IPS DF 4.7 (cell line): ENCODE results near the gene NTN1.

ENCODE experiments used
- DNase-seq: peaks from one replicate; pipeline ENCODE4 v3.0.0-alpha.2; 2013; ENCODE audit warnings: low spot score; ENCODE audit errors: extremely low read depth

The NTN1 gene

DNA sequence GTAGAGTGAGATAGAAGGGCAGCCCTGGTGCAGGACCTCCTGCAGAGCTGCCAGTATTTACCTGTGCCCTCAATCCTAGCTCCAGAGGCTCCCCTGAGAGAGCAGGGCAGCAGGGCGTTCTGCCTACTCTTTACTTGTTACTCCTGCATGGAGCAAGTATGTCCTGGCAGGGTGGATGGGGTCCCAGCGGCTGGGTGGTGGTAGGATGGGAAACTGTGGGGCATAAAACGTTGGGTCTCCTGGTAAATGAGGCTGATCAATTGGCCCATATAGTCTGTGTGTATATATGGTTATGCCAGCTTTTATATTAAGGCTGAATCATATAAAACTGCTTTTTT, 192.0 kb downstream of the NTN1 start:
- no peak for DNase-seq

- DNase-seq = no peak
Measured at GRCh38 chr17:9215465-9215864, 194.2 kb downstream of the NTN1 start.

DNA sequence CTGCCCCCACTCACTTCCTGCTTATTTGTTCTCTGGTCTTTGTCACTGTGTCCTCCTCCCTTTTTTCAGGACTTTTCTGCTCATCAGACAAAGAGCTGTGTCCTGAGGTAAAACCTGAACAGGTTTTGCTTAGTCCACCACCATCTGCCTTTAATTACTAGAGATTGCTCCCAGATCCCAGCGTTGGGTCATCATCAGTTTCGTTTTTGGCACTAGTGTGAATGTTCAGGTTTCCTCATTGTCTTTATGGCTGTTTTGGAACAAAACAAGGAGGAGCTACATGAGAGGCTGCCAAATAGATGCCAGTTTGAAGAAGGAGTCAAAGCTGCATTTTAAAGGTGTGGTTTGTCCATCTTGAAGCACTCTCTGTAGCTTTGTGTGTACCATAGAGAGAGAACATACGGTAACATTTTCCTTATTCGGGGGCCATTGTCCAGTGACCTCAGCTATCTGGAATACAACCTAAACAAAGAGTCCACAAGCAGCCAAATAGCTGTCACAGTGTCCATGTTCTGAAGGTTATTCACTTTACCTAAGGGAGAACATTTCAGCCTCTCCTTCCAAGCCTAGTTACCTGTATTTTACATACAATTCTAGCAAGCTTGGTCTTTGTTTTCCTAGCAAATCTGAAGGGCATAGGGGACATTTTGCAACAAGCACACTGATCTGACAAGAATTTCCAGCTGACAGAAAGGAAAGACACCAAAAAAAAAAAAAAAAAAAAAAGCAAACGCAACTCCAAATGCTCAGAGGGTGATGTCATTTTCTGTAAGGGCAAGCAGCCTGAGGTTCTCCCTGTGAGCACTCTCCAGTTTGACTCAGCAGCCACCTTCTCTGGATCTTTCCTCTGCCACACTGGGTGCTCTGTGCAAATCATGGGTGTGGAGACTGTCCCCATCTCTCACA, 196.1 kb downstream of the NTN1 start:
- no peak for DNase-seq

DNA sequence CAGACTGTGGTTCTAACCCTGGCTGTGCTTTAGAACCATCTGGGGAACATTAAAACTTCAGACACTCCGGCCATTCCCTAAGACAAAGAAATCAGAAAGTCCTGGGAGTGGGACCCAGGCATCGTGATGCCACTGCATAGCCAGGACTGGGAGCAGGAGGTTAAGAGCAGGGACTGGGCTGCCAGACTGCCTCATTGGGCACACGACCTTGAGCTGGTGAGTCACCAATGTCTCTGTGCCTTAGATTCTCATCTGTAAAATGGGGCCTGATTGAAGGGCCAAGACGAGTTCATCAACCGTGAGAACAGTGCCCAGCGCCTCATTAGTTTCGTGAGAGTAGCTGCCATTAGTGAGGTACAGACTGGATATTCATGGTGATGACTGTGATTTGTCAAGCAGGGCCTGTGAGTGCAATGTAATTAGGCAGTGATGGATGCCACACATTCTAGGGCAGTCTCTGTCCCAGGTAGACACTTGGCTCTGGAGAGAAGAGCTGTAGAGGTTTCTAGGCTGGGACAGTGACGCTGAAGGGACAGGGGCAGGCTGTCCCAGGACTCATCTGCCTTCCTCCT, 196.8 kb downstream of the NTN1 start:
- no peak for DNase-seq

- DNase-seq = no peak
Measured at GRCh38 chr17:9218911-9219310, 197.6 kb downstream of the NTN1 start.

GRCh38 chr17:9219631-9220397, 198.5 kb downstream of the NTN1 start:
- DNase-seq = no peak

DNA sequence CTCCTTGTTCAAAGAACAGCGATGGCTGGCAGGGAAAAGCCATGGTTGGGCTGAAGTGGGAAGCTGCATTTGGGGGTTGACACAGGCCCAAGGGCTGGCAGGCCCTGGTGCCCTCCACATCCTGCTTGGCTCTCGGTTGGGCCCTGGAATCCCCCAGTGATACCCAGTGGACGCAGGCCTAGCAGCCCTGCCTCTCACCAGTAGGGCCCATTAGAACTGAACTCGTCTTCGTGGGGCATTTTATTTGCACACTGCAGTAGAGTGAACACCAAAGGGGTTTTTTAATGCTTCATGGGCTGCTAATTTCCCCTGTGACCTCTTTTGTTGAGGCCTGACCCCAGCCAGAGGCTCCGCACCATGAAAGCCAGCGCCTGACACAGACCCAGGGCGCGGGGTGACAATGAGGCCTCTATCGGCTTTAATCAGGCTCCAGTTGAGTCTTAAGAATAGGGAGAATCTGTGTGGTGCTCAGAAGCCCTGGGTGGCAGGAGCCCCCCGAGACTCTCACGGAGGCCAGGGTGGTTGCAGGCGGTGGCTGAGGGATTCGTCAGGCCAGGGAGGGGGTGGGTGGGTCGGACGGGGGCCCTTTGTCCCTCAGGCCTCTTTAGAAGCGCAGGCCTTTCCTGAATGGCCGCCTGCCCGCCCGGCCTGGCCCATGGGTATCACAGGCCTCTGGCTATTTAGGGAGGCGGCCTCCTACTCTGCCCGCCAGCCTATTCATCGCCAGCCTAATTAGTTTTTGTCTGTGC, 199.3 kb downstream of the NTN1 start:
- no peak for DNase-seq

GRCh38 chr17:9221147-9221921, 200.0 kb downstream of the NTN1 start:
- DNase-seq = no peak

GRCh38 chr17:9221922-9222180, 200.5 kb downstream of the NTN1 start:
- no peak for DNase-seq

- DNase-seq = no peak
Measured at GRCh38 chr17:9223531-9223930, 202.2 kb downstream of the NTN1 start.

DNA sequence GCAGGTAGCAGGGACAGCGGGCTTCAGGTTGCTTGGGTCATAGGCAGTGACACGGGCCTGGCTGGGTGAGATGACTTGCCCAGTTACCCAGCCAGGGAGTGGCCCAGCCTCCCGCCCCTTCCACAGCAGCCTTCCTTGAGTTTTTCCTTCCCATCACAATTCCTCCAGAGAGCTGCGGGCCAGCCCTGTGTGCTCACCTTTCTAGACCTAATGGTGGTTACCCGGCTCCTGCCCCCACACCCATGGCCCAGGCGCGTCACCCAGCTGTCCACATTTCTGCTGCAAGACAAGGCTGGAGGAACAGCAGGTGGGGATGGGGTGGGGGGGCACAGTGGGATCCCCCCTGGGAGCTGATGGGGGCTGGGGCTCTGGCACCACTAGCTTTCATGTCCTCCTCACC, 203.2 kb downstream of the NTN1 start:
- no peak for DNase-seq

GRCh38 chr17:9225305-9226101, 204.2 kb downstream of the NTN1 start:
- no peak for DNase-seq

DNA sequence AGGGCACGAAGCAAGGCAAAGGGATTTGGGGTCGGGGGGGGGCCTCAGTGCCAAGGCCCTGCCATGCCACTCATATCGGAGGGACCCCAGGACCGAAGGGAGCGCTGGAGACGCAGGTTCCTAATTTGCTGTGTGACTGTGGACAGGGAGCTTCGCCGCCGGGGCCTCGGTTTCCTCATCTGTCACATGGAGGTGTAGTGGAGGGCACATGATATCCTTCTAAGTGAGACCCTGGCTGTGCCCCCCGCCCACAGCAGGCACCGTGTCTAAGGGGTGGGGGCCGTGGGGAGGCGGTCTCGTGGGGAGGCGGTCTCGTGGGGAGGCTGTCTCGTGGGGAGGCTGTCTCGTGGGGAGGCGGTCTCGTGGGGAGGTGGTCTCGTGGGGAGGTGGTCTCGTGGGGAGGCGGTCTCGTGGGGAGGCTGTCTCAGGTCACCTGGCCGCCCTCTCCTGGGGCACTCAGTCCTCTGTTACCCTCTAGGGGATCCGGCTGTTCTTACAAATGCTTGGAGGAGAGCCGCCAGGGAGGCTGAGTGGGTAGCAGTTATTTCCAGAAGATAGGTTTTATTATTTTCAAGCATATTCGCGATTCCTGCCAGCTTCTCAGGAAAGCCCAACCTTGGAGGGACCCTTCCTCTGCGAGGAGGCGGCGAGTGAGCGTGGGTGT, 205.0 kb downstream of the NTN1 start:
- DNase-seq = no peak

GRCh38 chr17:9226794-9227135, 205.5 kb downstream of the NTN1 start:
- DNase-seq = no peak

- no peak for DNase-seq
Measured at GRCh38 chr17:9227819-9228407, 206.6 kb downstream of the NTN1 start.

- DNase-seq = no peak
Measured at GRCh38 chr17:9228408-9229159, 207.3 kb downstream of the NTN1 start.

- no peak for DNase-seq
Measured at GRCh38 chr17:9229160-9229825, 208.0 kb downstream of the NTN1 start.

GRCh38 chr17:9229826-9230201, 208.5 kb downstream of the NTN1 start:
- DNase-seq = no peak
